Activated B cell treated with CpG ODN at 0.5 μM for 24 hours (primary cell): Measurements from ENCODE around the gene FBXO38. TPM values are rescaled to one million over a fixed set of nuclear protein-coding genes. Genes with fewer than 3 reads are reported as not detected.

ENCODE experiments used
- ATAC-seq: fragments of 200-7000 bp; cut with Tn5 transposase; one replicate; pipeline ENCODE4 v1.10.0; 2021; ENCODE audit warnings: low read depth, mild to moderate bottlenecking, moderate library complexity
- CTCF ChIA-PET: fragments of 350-600 bp; sonication (Branson Sonifier 250); formaldehyde crosslinking; loops from one replicate; lab custom pipeline; 2021; ENCODE audit warnings: antibody characterized with exemption; lab: Charles Lee
- POLR2A ChIA-PET: fragments of 350-600 bp; sonication (Branson Sonifier 250); formaldehyde crosslinking; loops from one replicate; lab custom pipeline; 2021; ENCODE audit warnings: antibody characterized with exemption; lab: Charles Lee
- DNase-seq: peaks from one replicate; pipeline ENCODE4 v3.0.0; 2022
- H3K27ac Mint-ChIP-seq: one replicate; pipeline ENCODE4 v1.8.0; 2020; ENCODE audit warnings: mixed read lengths
- H3K27me3 Mint-ChIP-seq: one replicate; pipeline ENCODE4 v1.8.0; 2021; ENCODE audit warnings: mixed read lengths
- H3K36me3 Mint-ChIP-seq: one replicate; pipeline ENCODE4 v1.8.0; 2021; ENCODE audit warnings: low read depth, mixed read lengths
- H3K4me1 Mint-ChIP-seq: one replicate; pipeline ENCODE4 v1.8.0; 2021; ENCODE audit warnings: mixed read lengths
- H3K4me3 Mint-ChIP-seq: one replicate; pipeline ENCODE4 v1.8.0; 2020; ENCODE audit warnings: mild to moderate bottlenecking, mixed read lengths
- H3K9me3 Mint-ChIP-seq: one replicate; pipeline ENCODE4 v1.8.0; 2020; ENCODE audit warnings: mixed read lengths
- CTCF ChIP-seq: fragments of 200-600 bp; IDR thresholded peaks from one replicate; pipeline ENCODE4 v1.8.0; 2022; ENCODE audit warnings: antibody characterized with exemption, mild to moderate bottlenecking
- intact Hi-C: fragments of 100-400 bp; cut with micrococcal nuclease; formaldehyde crosslinking; loops from one replicate; pipeline ENCODE4 v1.15.1; 2024
- total RNA-seq: library from RNA; stranded (reverse); gene quantifications from 2 replicates; pipeline ENCODE4 v1.2.3, GENCODE V29; 2022

The FBXO38 gene
- total RNA-seq, 1 donor from 2014 or later: 81.9 TPM

DNA sequence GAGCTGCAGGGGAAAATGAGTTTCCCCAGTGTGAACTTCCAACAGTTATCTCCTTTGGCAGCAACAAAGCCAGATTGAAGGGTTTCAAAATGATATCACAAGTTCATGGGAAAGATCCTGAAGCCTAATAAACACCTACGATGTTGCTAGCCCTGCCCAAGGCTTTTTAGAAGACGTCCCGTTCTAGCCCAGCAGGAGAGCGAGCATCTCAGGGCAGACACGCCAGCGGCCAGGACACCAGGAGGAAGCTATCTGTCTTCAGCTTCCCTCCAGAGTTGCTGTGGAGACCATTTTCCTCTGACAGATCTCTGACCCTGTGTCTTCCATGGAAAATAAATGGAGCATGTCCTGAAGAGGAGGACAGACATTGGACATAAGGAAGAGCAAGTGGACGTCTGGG is 98.4 kb downstream of the FBXO38 start:
- POLR2A ChIA-PET: no interaction called here
- Mint-ChIP-seq H3K4me3 (no peak overlapping the region), H3K9me3 (no peaks in the 10 kb centered on the region), H3K36me3 (no peaks in the 10 kb centered on the region), H3K27ac (no peak overlapping the region), H3K27me3 (peaks cover 31% of the 10 kb centered on the region), H3K4me1 (peaks cover 3% of the 10 kb centered on the region)
- ATAC-seq: no peak
- no peak for DNase-seq
- TF ChIP-seq CTCF: no peak
- intact Hi-C loops: no loop called here
- CTCF ChIA-PET: no interaction called here

DNA sequence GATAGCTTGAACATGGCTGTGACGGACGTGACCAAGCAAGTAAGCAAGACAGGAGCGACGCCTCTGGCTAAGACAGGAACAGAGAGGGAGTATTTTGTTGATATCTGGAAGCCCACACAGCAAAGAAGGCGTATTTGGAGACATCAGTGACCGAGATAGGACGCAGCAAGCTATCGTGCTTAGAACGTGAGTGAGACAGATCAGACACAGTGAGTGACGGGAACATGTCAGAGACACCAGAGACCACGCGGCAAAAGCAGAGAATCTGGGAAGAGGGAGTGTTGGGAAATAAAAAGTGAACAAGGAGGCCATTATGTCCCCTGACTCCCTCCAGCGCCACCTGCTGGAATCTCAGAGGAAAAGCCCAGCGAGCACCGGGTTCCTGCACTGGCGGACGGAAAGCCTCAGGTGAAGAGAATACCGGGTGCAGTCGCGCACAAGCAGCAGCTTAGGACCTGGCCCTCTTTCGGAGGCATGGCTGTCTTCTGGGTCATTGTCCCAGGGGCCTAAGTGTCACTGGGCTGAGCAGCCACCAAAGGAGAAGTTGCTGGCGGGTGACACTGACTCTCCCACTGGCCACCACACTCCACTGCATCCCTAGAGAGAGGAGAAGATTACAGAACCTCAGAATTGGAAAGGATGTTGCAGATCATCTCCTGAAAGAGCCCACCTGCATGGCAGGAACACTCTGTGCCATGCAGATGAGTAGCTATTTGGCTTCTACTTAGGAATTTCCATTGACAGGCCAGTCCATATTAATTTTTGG is 99.1 kb downstream of the FBXO38 start:
- Mint-ChIP-seq H3K27me3 (peaks cover 28% of the 10 kb centered on the region), H3K36me3 (no peaks in the 10 kb centered on the region), H3K4me1 (peaks cover 3% of the 10 kb centered on the region), H3K4me3 (no peak overlapping the region), H3K27ac (no peak overlapping the region), H3K9me3 (no peaks in the 10 kb centered on the region)
- ChIA-PET CTCF (interaction anchor here (1.1 kb wide), 1 partner anchor 56 kb away, joined by 3 read pairs; no protein-coding TSS in a partner anchor), POLR2A (no interaction called here)
- intact Hi-C loops: no loop called here
- ATAC-seq (peak; percentile 45), DNase-seq (no peak)
- TF ChIP-seq CTCF: no peak

DNA sequence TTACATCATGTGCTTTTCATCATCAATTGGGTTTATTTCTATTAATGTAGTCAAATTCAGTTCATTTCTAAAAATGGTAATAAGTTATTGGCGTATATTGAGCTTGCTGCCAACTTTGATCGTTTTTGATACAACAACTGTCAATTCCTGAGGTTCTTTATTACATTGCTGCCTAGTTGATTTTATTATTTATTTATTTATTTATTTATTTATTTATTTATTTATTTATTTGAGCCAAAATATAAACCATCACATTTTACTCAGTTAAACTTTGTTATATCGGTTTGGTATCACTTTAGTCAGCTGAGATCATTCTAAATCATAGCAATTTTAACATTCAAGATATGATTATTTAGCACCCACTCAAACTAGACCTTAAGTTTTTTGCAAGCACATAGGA is 100.0 kb downstream of the FBXO38 start:
- Mint-ChIP-seq H3K4me1 (peaks cover 3% of the 10 kb centered on the region), H3K36me3 (no peaks in the 10 kb centered on the region), H3K27ac (no peak overlapping the region), H3K4me3 (no peak overlapping the region), H3K27me3 (peaks cover 22% of the 10 kb centered on the region), H3K9me3 (no peaks in the 10 kb centered on the region)
- intact Hi-C loops: no loop called here
- DNase-seq (no peak), ATAC-seq (no peak)
- ChIA-PET CTCF (interaction anchor here (1.1 kb wide), 1 partner anchor 57 kb away, joined by 3 read pairs; no protein-coding TSS in a partner anchor), POLR2A (no interaction called here)
- no peak for TF ChIP-seq CTCF

- H3K4me3 Mint-ChIP-seq: no peak overlapping the region
- H3K27me3 Mint-ChIP-seq: peaks cover 19% of the 10 kb centered on the region
- peaks cover 3% of the 10 kb centered on the region for H3K4me1 Mint-ChIP-seq
- DNase-seq (no peak), ATAC-seq (no peak)
- H3K36me3 Mint-ChIP-seq: no peaks in the 10 kb centered on the region
- intact Hi-C loops: no loop called here
- ChIA-PET POLR2A (no interaction called here), CTCF (no interaction called here)
- H3K9me3 Mint-ChIP-seq: no peaks in the 10 kb centered on the region
- TF ChIP-seq CTCF: no peak
- H3K27ac Mint-ChIP-seq: no peak overlapping the region
Measured at GRCh38 chr5:148484651-148485050, 100.9 kb downstream of the FBXO38 start.

DNA sequence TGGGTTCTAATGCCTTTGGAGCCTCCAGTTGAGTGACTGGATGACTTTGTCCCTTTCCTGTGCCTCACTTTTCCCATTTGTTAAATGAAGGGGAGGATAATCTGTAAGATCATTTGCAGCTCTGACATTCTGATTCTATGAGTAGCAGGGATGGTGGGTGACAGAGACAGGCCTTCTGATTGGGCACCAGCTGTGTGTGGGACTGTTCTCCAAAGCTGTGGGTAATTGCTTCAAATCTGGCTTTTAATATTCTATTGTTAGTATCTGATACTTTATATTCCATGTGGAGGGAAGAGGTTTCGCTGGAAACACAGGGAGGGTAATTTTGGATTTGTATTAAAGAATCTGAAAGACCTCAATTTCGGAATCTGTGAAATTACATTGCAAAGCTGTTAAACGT is 102.7 kb downstream of the FBXO38 start:
- Mint-ChIP-seq H3K36me3 (no peaks in the 10 kb centered on the region), H3K9me3 (no peaks in the 10 kb centered on the region), H3K4me3 (no peak overlapping the region), H3K27me3 (peaks cover 20% of the 10 kb centered on the region), H3K4me1 (peaks cover 3% of the 10 kb centered on the region), H3K27ac (no peak overlapping the region)
- POLR2A ChIA-PET: no interaction called here
- TF ChIP-seq CTCF: no peak
- DNase-seq: no peak
- CTCF ChIA-PET: no interaction called here
- intact Hi-C loops: no loop called here
- ATAC-seq: no peak
